Dedifferentiated amniotic fluid mesenchymal stem cell (primary cell): ENCODE results near the gene GALNT12.

Experiments
- DNase-seq: peaks from one replicate; pipeline ENCODE4 v3.0.0-alpha.2; 2016; ENCODE audit errors: extremely low spot score

The GALNT12 gene

GRCh38 chr9:98805506-98806272, 1.8 kb upstream of the GALNT12 start:
- DNase-seq, result no peak

GRCh38 chr9:98806394-98807035, 955 bp upstream of the GALNT12 start:
- DNase-seq, result peak; percentile 16

- no peak for DNase-seq
Observed at GRCh38 chr9:98807814-98808195, 335 bp downstream of the GALNT12 start.

GRCh38 chr9:98808411-98808815, 943 bp downstream of the GALNT12 start:
- DNase-seq, result no peak

GRCh38 chr9:98808875-98809274, 1.4 kb downstream of the GALNT12 start:
- DNase-seq, result no peak

GRCh38 chr9:98809311-98810101, 2.0 kb downstream of the GALNT12 start:
- DNase-seq, result no peak

GRCh38 chr9:98810102-98810842, 2.8 kb downstream of the GALNT12 start:
- no peak for DNase-seq

- peak; percentile 63 for DNase-seq
Observed at GRCh38 chr9:98811051-98811650, 3.7 kb downstream of the GALNT12 start.

GRCh38 chr9:98815391-98815951, 8.0 kb downstream of the GALNT12 start:
- no peak for DNase-seq

GRCh38 chr9:98818764-98819163, 11.3 kb downstream of the GALNT12 start:
- DNase-seq, result no peak

- no peak for DNase-seq
Observed at GRCh38 chr9:98819231-98819630, 11.8 kb downstream of the GALNT12 start.

GRCh38 chr9:98821831-98822230, 14.4 kb downstream of the GALNT12 start:
- DNase-seq, result no peak

GRCh38 chr9:98822661-98823060, 15.2 kb downstream of the GALNT12 start:
- no peak for DNase-seq

- DNase-seq, result no peak
Observed at GRCh38 chr9:98823666-98824334, 16.3 kb downstream of the GALNT12 start.

- DNase-seq, result no peak
Observed at GRCh38 chr9:98825414-98825813, 17.9 kb downstream of the GALNT12 start.

GRCh38 chr9:98826716-98827115, 19.2 kb downstream of the GALNT12 start:
- no peak for DNase-seq

- no peak for DNase-seq
Observed at GRCh38 chr9:98829766-98830165, 22.3 kb downstream of the GALNT12 start.

GRCh38 chr9:98830554-98830953, 23.1 kb downstream of the GALNT12 start:
- no peak for DNase-seq

GRCh38 chr9:98831696-98832095, 24.2 kb downstream of the GALNT12 start:
- DNase-seq, result no peak

- DNase-seq, result no peak
Observed at GRCh38 chr9:98832768-98833089, 25.3 kb downstream of the GALNT12 start.
